A549 treated with ZK216348 at 1 μM for 4 hours (cell line): ENCODE data around the gene IL15RA. TPM values are rescaled to one million over a fixed set of nuclear protein-coding genes. Genes with fewer than 3 reads are reported as not detected.

Source experiments
- total RNA-seq: library from RNA; stranded (reverse); fragments of 200-300 nt; extraction: Qiagen RNA extraction; gene quantifications from 5 replicates; pipeline ENCODE4 v1.2.3, GENCODE V29; 2022; ENCODE audit warnings: low read depth

Gene IL15RA, protein sequence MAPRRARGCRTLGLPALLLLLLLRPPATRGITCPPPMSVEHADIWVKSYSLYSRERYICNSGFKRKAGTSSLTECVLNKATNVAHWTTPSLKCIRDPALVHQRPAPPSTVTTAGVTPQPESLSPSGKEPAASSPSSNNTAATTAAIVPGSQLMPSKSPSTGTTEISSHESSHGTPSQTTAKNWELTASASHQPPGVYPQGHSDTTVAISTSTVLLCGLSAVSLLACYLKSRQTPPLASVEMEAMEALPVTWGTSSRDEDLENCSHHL
- 2.2 to 4.0 TPM (median 3.3 TPM) in 5 replicates for total RNA-seq

DNA sequence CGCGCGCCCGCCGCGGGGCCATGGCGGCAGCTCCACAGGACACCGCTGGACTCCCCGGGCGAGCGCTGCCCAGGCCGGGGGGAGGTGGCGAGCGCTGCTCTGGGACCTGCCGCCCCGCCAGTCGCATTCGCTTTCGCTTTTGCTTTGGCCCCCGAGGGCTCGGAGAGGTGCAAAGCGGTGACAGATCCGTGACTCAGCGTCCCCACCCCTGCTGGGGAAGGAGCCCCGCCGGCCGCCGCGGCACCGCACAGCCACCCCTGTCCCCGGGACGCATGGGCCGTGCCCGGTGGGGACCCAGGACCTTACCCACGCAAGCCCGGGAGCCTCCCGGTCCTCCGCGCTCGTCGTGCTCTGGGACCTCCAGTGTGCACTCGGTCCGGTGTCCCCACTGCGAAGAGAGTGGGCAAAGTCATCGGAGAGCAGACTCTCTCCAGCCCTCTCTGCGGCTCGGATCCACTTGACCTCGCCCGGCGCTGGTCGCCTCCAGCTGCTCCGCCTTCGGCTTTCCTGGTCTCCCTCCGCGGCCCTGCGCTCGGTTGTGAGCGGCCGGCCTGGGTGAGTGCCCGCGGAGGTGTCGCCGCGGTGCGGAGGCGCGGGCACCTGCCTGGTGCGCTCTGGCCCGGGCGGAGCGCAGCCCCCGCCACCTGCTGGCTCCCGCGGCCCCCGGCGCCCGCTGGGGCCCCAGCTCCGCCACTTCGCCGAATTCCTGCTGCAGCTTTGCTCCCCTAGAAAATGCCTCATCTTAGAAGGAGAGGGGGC, at the start of gene IL15RA:
TSS of gene IL15RA (minus strand) at position 73 of the 759 bp plus-strand sequence. CDS start at position 22, 51 bp downstream.

Other genes starting within 250 kb of the IL15RA start
- gene GDI2, start 164.1 kb downstream of the IL15RA start, total RNA-seq = 197 to 320 TPM (median 207 TPM) in 5 replicates
- 7.8 to 12.4 TPM (median 11.2 TPM) in 5 replicates for gene ANKRD16, start 87.7 kb downstream of the IL15RA start, total RNA-seq
- gene FBH1, start 87.3 kb downstream of the IL15RA start, total RNA-seq = 36.1 to 41.3 TPM (median 40.2 TPM) in 5 replicates
- not detected in 5 replicates for gene IL2RA, start 84.8 kb upstream of the IL15RA start, total RNA-seq
- 102 to 154 TPM (median 119 TPM) in 5 replicates for gene RBM17, start 111.5 kb upstream of the IL15RA start, total RNA-seq
- gene PFKFB3, start 225.4 kb upstream of the IL15RA start, total RNA-seq = 114 to 175 TPM (median 164 TPM) in 5 replicates